HG02623 (cell line): ENCODE measurements around the gene MCF2L.

ENCODE experiments used
- ATAC-seq: cut with Tn5 transposase; IDR thresholded peaks from one replicate; pipeline ENCODE4 v1.9.1; 2021; ENCODE audit warnings: moderate library complexity; ENCODE audit not compliant: unreplicated experiment

Gene MCF2L

GRCh38 chr13:112979406-112979902 lies 10.4 kb downstream of the MCF2L start:
- ATAC-seq, result no peak

GRCh38 chr13:112980434-112980833 lies 11.4 kb downstream of the MCF2L start:
- no peak for ATAC-seq

- ATAC-seq, result no peak
Observed at GRCh38 chr13:112981451-112981850, 12.4 kb downstream of the MCF2L start.

GRCh38 chr13:112982281-112983041 lies 13.4 kb downstream of the MCF2L start:
- no peak for ATAC-seq

- ATAC-seq, result no peak
Observed at GRCh38 chr13:112983042-112983305, 14.0 kb downstream of the MCF2L start.

- ATAC-seq, result no peak
Observed at GRCh38 chr13:112983428-112984196, 14.6 kb downstream of the MCF2L start.

GRCh38 chr13:112984501-112984900 lies 15.5 kb downstream of the MCF2L start:
- no peak for ATAC-seq

- no peak for ATAC-seq
Observed at GRCh38 chr13:112984954-112985802, 16.2 kb downstream of the MCF2L start.

GRCh38 chr13:112985803-112986408 lies 16.9 kb downstream of the MCF2L start:
- ATAC-seq, result no peak

GRCh38 chr13:112986470-112986869 lies 17.5 kb downstream of the MCF2L start:
- no peak for ATAC-seq

GRCh38 chr13:112986946-112987681 lies 18.1 kb downstream of the MCF2L start:
- ATAC-seq, result no peak

- no peak for ATAC-seq
Observed at GRCh38 chr13:112987682-112988024, 18.6 kb downstream of the MCF2L start.

GRCh38 chr13:112990783-112991182 lies 21.8 kb downstream of the MCF2L start:
- no peak for ATAC-seq

- no peak for ATAC-seq
Observed at GRCh38 chr13:112991609-112992008, 22.6 kb downstream of the MCF2L start.

- no peak for ATAC-seq
Observed at GRCh38 chr13:112992931-112993680, 24.1 kb downstream of the MCF2L start.

- no peak for ATAC-seq
Observed at GRCh38 chr13:112994084-112994780, 25.2 kb downstream of the MCF2L start.

- ATAC-seq, result no peak
Observed at GRCh38 chr13:112994781-112995355, 25.9 kb downstream of the MCF2L start.

- ATAC-seq, result no peak
Observed at GRCh38 chr13:112995395-112996191, 26.6 kb downstream of the MCF2L start.
